NCI-H2029 (cell line): ENCODE data around the gene NHEJ1.

Experiments
- DNase-seq: peaks from one replicate; lab custom pipeline; 2025; lab: John Stamatoyannopoulos, UW

The NHEJ1 gene

DNA sequence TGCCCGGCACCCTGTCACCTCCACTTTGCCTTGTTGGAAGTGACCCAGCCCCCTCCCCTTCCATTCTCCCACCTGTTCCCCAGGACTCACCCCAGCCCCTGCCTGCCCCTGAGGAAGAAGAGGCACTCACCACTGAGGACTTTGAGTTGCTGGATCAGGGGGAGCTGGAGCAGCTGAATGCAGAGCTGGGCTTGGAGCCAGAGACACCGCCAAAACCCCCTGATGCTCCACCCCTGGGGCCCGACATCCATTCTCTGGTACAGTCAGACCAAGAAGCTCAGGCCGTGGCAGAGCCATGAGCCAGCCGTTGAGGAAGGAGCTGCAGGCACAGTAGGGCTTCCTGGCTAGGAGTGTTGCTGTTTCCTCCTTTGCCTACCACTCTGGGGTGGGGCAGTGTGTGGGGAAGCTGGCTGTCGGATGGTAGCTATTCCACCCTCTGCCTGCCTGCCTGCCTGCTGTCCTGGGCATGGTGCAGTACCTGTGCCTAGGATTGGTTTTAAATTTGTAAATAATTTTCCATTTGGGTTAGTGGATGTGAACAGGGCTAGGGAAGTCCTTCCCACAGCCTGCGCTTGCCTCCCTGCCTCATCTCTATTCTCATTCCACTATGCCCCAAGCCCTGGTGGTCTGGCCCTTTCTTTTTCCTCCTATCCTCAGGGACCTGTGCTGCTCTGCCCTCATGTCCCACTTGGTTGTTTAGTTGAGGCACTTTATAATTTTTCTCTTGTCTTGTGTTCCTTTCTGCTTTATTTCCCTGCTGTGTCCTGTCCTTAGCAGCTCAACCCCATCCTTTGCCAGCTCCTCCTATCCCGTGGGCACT lies 21.9 kb upstream of the NHEJ1 start:
- no peak for DNase-seq

DNA sequence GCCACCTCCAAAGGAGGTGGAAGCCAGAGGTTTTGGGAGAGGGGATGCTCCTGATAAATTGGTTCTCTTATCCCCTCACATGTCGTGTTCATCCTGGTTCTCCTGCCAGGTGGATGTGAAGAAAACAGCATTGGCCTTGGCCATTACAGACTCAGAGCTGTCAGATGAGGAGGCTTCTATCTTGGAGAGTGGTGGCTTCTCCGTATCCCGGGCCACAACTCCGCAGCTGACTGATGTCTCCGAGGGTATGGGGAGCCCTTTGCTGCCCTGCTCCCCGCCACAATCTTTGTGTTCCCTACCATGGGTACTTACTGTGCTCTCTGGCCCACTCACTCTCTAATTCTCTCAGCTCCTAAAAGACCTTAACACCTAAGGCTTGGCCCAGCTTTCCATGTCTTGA lies 20.9 kb upstream of the NHEJ1 start:
- DNase-seq = no peak

DNA sequence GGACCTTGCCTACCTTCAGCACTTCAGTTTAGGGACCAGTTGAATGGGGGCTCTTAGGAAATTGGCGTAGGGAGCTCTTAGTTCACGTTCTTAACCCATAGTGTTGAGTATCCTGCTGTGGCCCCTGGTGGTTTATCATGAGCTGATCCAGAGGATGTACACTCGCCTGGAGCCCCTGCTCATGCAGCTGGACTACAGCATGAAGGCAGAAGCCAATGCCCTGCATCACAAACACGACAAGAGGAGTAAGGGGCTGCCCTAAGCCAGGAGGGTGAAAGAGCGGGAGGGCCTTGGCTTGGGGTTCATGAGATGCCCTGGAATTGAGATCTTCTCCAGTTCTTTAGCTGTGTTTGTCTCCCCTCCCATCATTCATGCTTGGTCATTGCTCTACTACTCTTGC lies 20.3 kb upstream of the NHEJ1 start:
- no peak for DNase-seq

DNA sequence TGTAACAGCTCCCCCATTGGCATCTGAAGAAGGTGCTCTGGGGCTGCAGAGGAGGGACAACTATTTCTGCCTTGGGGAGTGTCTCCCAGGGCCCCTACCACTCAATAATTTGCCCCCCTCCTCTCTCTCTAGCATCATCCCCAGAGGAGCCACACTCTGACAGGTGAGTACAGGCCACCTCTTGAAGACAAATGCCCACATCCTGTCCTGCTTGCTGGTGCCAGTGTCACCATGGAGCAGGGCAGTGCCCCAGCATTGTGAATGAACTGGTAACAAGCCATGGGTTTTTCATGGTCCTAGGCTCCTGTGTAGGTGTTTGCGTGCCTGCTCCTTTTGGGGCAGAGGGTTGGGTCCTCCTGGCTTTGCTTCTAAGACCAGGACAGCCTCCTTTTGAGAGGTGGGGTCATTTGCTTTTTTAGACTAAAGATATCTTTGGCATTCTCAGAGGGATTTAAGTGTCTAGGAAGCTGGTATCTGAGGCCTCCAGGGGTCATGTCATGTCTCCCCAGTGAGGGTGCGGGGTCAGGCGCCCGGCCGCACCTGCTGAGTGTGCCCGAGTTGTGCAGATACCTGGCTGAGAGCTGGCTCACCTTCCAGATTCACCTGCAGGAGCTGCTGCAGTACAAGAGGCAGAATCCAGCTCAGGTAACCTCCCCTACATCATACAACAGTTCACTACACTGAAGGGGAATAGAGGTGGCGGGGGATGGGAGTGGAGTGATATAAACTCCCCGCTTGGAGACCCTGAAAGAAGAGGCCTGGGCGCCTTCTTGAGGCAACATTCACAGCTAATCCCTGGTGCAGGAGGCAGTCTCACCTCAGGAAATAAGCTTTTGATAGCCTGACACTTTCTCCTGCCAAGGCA lies 19.2 kb upstream of the NHEJ1 start:
- no peak for DNase-seq

DNA sequence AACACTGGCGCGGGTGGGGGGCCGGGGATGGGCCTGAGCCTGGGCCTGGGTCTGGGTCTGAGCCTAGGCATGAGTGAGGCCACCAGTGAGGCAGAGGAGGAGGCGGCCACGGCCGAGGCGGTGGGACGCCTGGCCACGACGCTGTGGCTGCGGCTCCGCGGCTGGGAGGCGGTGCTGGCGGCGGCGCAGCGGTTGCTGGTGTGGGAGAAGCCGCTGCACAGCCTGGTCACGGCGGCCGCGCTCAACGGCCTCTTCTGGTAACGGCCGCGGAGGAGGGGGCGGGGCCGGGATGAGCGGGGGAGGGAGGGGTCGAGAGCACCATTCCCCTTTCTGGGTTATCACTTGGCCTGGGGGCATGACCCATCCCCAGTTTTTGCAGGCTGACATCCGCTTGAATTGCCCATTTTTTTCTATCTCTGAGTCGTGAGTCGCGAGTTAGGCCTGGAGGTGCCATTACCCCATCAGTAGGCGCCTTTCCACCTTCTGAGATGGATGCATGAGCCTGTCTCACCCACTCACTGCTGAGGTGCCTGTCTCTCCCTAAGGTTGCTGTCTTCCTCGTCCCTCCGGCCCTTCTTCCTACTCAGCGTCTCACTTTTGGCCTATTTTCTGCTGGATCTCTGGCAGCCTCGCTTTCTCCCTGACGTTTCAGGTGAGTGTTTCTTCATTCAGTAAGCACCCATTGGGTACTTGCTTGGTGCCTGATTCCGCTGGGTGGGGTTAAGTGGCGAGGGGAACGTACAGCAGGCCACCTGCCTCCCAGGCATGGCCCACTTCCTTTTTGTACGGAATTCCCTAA lies 18.0 kb upstream of the NHEJ1 start:
- no peak for DNase-seq

DNA sequence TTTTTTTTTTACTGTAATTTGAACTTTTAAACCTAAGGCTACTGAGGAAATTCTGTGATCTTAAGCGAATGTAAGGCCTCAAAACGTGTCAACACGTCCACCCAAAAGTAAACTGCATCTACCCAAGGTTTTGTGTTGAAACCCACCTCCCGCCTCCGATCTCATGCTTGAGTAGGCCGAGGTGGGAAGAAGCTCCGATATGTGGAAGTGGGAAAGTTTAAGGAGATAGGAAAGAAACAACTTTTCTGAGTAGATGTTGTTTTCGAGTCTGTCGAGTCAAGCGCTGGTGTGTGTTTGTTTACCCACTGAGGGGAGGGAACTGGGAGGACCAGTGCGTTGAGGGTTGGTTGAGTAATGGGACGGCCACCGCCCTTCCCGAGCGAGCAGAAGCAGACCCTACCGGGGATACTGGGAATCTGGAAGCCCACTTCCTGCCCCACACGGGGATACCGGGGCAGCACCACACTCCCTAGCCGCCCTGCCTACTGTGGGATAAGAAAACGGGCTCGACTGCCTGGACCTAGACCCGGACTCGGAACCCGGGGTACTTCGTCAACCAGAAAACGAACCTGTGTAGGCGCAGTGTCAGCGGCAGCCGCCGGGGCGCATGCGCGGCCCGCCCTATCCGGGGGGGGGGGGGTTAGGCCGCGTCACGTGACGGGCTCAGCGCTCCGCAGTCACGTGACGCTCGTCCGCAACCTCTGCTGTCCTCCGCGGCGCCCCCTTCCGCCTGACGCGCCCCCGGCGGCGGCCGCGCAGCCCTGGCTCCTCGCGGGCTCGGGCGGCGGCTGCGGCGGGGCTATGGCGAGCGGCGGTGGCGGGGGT lies 17.1 kb upstream of the NHEJ1 start, which contains the start of gene RETREG2:
RETREG2 (plus strand) TSS at position 724 of the 825 bp plus-strand sequence; CDS start at position 802, 78 bp downstream.
- peak; percentile 80 for DNase-seq

DNA sequence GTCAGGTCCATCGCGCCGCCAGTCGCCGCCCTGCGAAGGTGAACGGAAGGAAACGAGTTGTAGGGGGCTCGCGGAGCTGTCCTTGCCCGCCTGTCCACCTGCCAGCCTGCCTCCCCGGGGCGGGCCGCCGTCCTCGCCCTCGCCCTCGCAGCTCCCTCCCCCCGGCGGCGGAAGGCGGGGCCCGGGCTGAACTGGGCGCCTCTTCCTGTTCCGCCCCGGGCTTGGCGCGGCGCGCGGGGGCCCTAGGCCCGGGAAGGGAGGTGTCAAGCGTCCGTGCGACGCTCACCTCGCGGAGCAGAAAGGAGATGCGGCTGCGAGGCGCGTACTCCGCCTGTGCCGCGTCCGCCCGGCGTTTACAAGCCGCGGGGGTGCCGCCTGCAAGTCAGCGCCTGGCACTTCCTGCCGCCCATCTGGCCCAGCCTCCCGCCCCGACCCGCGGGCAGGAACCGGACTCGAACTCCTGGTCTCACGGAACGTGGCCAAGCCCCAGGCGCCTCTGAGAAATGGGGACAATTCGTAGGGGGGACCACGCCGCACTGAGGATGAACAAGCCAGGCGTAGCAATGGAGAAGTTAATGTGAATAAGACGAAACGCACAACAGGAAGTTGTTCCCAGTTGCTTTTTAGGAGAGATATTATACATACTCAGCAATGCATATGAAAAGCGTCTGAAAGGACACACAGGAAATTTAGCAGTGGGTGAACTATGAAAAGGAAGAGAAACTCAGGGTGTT lies 16.4 kb upstream of the NHEJ1 start, which contains the start of gene CNPPD1:
CNPPD1 (minus strand) TSS at position 108 of the 734 bp plus-strand sequence; CDS start at position 11, 97 bp downstream.
- DNase-seq = peak; percentile 76

DNA sequence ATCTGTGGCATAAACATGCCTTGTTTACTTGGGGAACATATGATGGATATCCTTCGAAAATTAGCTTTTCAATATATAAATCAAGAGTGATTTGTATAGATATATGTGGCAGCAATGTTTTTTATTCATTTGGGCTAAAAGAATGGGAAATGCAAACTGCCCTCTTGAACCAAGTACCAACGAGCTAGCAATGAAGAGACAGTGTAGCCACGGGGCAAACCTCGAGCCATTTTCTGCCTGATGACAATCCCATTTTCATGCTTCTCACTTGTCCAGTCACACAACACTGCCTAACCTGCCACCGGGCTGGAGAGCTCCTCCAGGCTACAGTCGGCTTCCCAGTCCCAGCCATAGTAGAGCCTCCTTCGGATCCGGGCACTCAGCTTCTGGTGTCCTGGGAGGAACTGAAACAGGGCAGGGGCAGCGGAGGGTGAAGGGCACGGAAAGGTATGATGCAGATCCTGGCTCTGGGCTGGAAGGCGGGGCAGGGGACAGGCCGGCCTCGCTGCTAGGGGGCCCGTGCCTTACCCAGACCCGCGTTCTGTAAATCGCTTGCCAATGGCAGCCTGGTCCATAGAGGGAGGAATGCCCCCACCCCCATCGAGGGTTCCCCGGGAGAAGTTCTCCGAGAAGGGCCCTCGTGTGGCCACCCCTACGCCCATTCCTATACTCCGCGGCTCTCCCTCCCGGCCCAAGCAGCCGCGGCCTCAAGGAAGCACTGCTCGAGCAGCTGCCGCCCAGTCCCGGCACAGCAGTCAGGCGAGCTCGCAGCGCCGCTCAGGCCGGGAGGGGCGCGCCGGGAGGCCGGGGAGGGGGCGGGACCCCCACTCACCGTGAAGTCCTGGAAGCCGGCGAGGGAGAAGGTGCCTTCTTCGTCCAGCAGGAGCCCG lies 15.6 kb upstream of the NHEJ1 start:
- no peak for DNase-seq

DNA sequence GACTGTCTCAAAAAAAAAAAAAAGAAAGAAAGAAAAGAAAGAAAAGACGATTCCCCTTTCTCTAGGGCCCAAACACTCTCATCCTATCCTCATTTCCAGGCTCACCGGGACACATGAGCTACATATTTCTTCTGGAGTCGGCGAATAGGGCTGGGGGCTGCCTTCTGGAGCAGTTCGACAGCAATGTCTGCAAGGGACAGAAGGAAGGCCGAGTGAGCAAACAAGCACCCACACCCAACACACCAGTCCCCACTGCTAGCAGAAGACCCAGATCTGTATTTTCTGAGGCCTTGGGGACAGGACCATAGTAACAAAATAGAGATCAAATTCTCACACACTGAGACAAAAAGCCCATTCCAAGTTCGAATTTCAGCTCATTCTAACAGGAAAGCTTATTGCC lies 14.9 kb upstream of the NHEJ1 start:
- DNase-seq = no peak

DNA sequence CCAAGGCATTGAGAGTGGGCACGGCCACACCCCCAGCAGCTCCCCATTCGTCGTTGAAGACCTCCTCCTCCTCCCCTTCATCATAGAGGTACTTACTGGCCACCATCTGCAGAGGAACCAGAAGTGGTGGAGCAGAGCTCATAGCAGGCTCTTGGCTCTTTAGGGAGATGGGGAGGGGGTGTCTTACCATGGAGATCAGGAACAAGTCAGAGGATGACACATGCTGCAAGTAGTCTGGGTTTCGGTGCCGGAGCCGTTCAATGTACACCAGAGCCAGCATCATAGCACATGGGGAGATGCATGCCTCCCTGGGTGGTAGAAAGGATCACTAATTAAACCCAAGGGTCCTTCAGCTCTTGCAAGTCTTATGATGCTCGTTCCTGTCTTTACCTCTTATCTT lies 14.2 kb upstream of the NHEJ1 start:
- DNase-seq = no peak

DNA sequence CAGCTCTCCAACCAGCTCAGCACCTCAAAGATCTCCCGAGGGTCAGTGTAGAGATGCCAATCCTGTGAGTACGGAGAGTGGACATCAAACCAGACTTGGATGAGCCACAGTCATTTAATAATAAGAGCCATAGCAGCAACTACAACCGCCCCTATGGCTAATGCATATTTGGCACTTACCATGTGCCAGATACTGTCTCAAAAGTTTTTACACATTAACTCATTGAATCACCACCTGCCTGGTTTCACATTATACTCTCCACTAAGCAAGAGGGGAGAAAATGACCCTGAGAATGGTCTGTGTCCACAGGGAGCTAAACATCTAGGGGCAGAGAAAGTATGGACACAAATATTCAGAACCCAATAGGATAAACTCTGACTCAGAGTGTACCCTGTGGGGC lies 13.5 kb upstream of the NHEJ1 start:
- DNase-seq = no peak

DNA sequence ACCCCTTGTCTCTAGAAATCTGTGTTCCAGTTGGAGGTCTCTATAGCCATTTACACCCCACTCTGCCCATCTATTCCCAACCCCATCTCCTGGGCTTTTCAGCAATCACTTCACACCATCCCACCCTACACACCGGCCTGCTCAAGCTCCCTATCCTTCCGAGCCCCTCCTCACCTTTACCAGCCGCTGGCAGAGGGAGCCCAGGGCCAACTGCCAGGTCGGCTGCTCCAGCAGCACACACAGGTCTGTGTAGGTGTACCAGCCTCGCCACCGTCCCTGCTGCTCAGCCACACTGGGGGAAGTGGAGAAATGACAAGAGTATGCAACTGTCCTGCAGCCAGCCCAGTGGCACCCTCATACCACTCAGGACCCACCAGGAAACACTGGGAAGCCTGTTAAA lies 12.6 kb upstream of the NHEJ1 start:
- no peak for DNase-seq

DNA sequence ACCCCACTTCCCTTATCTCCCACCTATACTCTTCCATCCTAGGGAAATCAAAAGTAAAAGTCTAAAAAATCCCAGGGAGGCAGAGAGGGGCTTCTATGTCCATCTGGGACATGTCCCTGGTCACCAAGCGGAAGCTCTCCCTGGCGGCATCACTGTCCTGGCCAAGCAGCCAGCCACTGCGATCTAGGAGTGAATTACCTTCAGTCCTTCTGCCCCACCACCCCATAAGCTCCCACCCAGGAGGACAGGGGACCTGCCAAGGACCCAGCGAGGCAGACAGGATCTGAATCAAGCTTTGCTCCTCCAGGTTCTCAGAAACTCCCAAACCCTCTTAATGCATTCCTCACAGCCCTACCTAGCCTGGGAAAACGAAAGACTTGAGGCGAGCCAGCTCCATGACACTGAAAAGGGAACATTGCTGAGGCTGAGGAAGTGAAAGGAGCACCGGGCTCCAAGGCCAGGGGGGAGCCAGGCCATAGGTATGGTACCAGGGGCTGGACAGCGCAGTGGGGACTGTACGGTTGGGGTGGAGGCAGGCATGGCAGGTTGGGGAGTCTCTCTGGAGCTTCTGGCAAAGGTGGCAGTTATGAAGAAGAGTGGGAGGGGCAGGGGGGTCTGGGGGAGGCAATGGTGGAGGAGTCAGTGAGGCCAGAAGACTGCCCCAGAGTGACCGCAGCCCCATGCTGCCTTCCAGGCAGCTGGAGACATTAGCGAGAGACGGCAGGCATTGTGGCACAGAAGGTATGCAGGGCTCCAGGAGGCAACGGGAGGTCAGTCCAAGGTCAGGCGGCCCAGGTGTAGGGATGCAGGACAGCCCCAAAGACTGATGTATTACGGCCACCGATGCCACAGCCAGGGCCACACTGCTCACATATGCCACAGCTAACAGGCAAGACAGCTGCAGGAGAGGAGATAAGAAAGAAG lies 11.9 kb upstream of the NHEJ1 start:
- DNase-seq = no peak

DNA sequence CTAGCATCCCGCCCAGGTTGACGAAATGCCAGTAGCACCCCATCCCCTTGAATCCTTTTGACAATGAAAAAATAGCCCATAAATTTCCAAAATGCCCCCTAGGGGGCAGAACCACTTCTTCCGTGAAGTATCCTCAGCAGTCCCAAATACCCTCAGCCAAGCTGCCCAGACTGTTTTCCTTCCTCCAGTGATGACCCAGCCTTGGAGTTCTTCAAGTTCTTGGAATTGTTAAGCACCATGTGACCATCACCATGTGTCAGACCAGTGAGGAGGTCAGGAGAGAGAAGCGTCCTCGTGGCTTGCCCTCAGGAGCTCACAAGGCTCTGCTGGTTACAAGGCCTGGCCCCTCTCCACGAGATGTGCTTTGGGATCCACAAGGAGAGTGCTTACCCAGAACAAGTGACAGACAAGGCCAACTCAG lies 10.6 kb upstream of the NHEJ1 start:
- no peak for DNase-seq

DNA sequence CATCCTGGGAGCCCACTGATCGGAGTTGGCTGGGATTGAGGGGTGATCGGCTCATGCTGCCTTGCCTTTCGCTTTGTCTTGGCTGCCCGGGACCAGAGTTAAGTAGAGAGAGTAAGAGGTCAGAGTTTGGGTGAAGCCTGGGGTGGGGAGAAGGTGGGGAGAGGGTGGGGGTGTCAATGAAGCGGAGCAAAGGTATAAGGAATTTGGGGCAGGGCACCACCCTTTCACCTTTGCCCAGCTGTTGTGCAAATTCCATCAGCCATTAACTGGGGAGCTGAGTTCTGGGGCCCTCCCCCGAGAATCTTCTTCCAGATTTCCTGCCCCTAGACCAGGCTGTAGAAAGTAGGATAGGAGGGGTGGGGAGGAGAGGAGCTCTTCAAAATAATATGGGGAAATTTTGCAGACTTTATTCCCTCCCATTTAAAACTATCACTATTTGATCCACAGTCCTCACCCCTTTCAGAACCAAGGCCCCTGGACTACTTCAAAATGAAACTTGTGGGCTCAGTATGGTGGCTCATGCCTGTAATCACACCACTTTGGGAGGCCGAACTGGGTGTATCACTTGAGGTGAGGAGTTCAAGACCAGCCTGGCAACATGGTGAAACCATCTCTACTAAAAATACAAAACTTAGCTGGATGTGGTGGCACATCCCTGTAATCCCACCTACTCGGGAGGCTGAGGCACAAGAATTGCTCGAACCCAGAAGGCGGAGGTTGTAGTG lies 9.5 kb upstream of the NHEJ1 start, which contains the start of gene SLC23A3:
SLC23A3 (minus strand) TSS at position 100 of the 725 bp plus-strand sequence; CDS start at position 55, 45 bp downstream.
- no peak for DNase-seq

DNA sequence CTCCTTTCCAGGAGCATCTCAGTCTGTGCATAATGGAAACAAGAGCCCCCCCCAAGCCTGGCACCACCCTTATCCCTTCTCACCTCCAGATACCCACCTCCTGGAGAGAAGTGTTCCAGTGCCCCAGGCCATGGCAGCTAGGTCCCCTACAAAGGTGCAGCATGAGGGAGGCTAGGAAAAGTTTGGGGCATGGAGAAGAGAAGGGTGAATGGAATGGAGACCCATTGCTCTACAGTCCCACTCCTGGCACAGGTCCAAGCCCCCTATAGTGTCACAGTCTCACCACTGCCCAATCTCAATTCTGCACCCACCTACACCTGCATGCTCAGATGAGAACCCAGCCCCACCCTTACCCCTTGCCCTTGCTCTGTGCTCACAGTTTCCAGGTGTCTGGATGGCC lies 8.3 kb upstream of the NHEJ1 start:
- DNase-seq = no peak

DNA sequence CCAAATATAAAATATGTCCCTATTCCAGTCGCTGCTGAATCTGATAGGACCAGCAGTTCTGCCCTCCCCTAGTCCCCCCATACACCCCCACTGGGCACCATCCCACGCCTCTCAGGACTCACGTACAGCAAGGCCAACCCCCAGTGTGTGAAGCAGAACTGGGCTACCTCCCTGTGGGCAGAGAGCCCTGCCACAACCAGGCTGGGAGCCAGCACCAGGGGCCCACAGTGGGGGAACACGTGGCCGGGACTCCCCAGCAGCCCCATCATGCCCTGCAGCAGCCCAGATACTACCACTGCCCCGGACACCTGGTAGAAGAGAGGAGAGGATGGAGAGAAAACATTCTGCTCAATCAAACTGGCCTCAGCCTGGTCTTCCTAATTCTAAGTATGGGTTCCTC lies 7.9 kb upstream of the NHEJ1 start:
- no peak for DNase-seq

DNA sequence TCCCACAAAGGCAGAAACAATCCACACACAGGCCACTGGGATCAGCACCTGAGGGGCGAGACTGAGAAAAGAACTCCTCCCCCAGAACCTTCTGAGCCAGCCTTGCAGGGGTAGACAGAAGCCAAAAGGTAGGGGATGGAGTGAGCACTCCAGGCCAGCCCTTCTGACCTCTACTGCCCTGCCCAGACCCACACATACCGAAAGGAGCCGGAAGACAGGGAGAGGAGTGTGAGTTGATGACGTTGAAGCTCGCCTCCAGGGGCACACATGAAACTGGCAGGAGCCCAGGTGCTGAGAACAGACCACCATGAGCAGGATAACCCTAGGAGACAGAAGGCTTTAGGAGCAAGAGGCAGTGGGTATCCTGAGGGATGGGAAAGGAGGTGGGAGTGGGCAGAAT lies 7.4 kb upstream of the NHEJ1 start:
- no peak for DNase-seq
